ENCODE measurements around the gene EZH1. TPM values are rescaled to one million over a fixed set of nuclear protein-coding genes. Genes with fewer than 3 reads are reported as not detected.

EZH1 gene
- total RNA-seq, 1 experiment from 2014 or later = 45.5 TPM

- H3K27ac Mint-ChIP-seq (ENCODE audit: unreplicated experiment) = peak overlapping the region; percentile 43
- peaks cover 86% of the 10 kb centered on the region for H3K36me3 Mint-ChIP-seq (ENCODE audit: insufficient read depth, unreplicated experiment)
- BruUV-seq (replicated peaks) = no TSS peak
- DNase-seq = peak; percentile 32
- no peaks in the 10 kb centered on the region for H3K9me3 Mint-ChIP-seq (ENCODE audit: low read depth, unreplicated experiment)
- no peak for TF ChIP-seq CTCF (IDR thresholded peaks at IDR 0.05; ENCODE audit: unreplicated experiment)
- H3K4me3 Mint-ChIP-seq (ENCODE audit: low read depth, unreplicated experiment) = peak overlapping the region; percentile 93
- CTCF ChIA-PET = interaction anchor here (0.6 to 2.3 kb wide), 6 partner anchors 9 to 96 kb away, joined by 3 to 8 read pairs (median 4); partner anchors contain the start of genes RETREG3 and TUBG1
- peaks cover 31% of the 10 kb centered on the region for H3K4me1 Mint-ChIP-seq (ENCODE audit: low read depth, unreplicated experiment)
- no peaks in the 10 kb centered on the region for H3K27me3 Mint-ChIP-seq (ENCODE audit: unreplicated experiment)
- intact Hi-C loops (cut with micrococcal nuclease; ENCODE audit: unreplicated experiment) = loop anchor here (5.0 to 10.0 kb wide), 3 partner anchors 68 to 98 kb away; partner anchors contain the start of genes PSMC3IP, RAMP2, RETREG3 and TUBG1
Observed at GRCh38 chr17:42674755-42675347, 70.0 kb downstream of the EZH1 start.

- peak overlapping the region; percentile 93 for H3K4me3 Mint-ChIP-seq (ENCODE audit: low read depth, unreplicated experiment)
- peak; percentile 87 for TF ChIP-seq CTCF (IDR thresholded peaks at IDR 0.05; ENCODE audit: unreplicated experiment)
- peak; percentile 60 for DNase-seq
- BruUV-seq (replicated peaks) = no TSS peak
- intact Hi-C loops (cut with micrococcal nuclease; ENCODE audit: unreplicated experiment) = loop anchor here (10.0 kb wide), 1 partner anchor 91 kb away; the partner anchor contains the start of gene RAMP2
- H3K4me1 Mint-ChIP-seq (ENCODE audit: low read depth, unreplicated experiment) = peaks cover 31% of the 10 kb centered on the region
- CTCF ChIA-PET = interaction anchor here (0.6 to 2.3 kb wide), 8 partner anchors 9 to 96 kb away, joined by 3 to 8 read pairs (median 4); partner anchors contain the start of genes RETREG3 and TUBG1
- no peaks in the 10 kb centered on the region for H3K9me3 Mint-ChIP-seq (ENCODE audit: low read depth, unreplicated experiment)
- H3K27me3 Mint-ChIP-seq (ENCODE audit: unreplicated experiment) = no peaks in the 10 kb centered on the region
- peak overlapping the region; percentile 43 for H3K27ac Mint-ChIP-seq (ENCODE audit: unreplicated experiment)
- H3K36me3 Mint-ChIP-seq (ENCODE audit: insufficient read depth, unreplicated experiment) = peaks cover 86% of the 10 kb centered on the region
Observed at GRCh38 chr17:42673885-42674754, 70.7 kb downstream of the EZH1 start.

- Mint-ChIP-seq H3K4me3 (ENCODE audit: low read depth, unreplicated experiment) (no peak overlapping the region), H3K27me3 (ENCODE audit: unreplicated experiment) (no peaks in the 10 kb centered on the region), H3K36me3 (ENCODE audit: insufficient read depth, unreplicated experiment) (peaks cover 86% of the 10 kb centered on the region), H3K27ac (ENCODE audit: unreplicated experiment) (no peak overlapping the region), H3K4me1 (ENCODE audit: low read depth, unreplicated experiment) (peaks cover 34% of the 10 kb centered on the region), H3K9me3 (ENCODE audit: low read depth, unreplicated experiment) (no peaks in the 10 kb centered on the region)
- CTCF ChIA-PET = interaction anchor here (0.8 to 2.3 kb wide), 3 partner anchors 10 to 55 kb away, joined by 3 to 8 read pairs (median 5); no protein-coding TSS in a partner anchor
- no peak for DNase-seq
- TF ChIP-seq CTCF (IDR thresholded peaks at IDR 0.05; ENCODE audit: unreplicated experiment) = no peak
- intact Hi-C loops (cut with micrococcal nuclease; ENCODE audit: unreplicated experiment) = loop anchor here (10.0 kb wide), 1 partner anchor 91 kb away; the partner anchor contains the start of gene RAMP2
- BruUV-seq (replicated peaks) = no TSS peak
Observed at GRCh38 chr17:42673266-42673884, 71.5 kb downstream of the EZH1 start.

- H3K27me3 Mint-ChIP-seq (ENCODE audit: unreplicated experiment) = no peaks in the 10 kb centered on the region
- H3K36me3 Mint-ChIP-seq (ENCODE audit: insufficient read depth, unreplicated experiment) = peaks cover 81% of the 10 kb centered on the region
- no peak overlapping the region for H3K27ac Mint-ChIP-seq (ENCODE audit: unreplicated experiment)
- DNase-seq = no peak
- no peak overlapping the region for H3K4me3 Mint-ChIP-seq (ENCODE audit: low read depth, unreplicated experiment)
- TF ChIP-seq CTCF (IDR thresholded peaks at IDR 0.05; ENCODE audit: unreplicated experiment) = no peak
- BruUV-seq (replicated peaks) = no TSS peak
- no peaks in the 10 kb centered on the region for H3K9me3 Mint-ChIP-seq (ENCODE audit: low read depth, unreplicated experiment)
- intact Hi-C loops (cut with micrococcal nuclease; ENCODE audit: unreplicated experiment) = loop anchor here (10.0 kb wide), 1 partner anchor 93 kb away; the partner anchor contains the start of gene RAMP2
- CTCF ChIA-PET = interaction anchor here (1.7 kb wide), 1 partner anchor 53 kb away, joined by 4 read pairs; no protein-coding TSS in a partner anchor
- H3K4me1 Mint-ChIP-seq (ENCODE audit: low read depth, unreplicated experiment) = peaks cover 35% of the 10 kb centered on the region
Observed at GRCh38 chr17:42672038-42672437, 72.8 kb downstream of the EZH1 start.
